ENCODE measurements around the gene CST6.

The CST6 gene

GRCh38 chr11:66001942-66002647, 9.7 kb upstream of the CST6 start, which contains the start of the genes BANF1 and EIF1AD (continued):
- no peak for TF ChIP-seq ZNF70 (CRISPR knock-in tag; IDR thresholded peaks at IDR 0.05)

GRCh38 chr11:66002648-66003225, 9.1 kb upstream of the CST6 start:
- ATAC-seq: peak; percentile 69
- no peak for TF ChIP-seq OSR1 (CRISPR knock-in tag; IDR thresholded peaks at IDR 0.05)
- no peak for TF ChIP-seq TOX (CRISPR knock-in tag; IDR thresholded peaks at IDR 0.05; ENCODE audit: borderline replicate concordance)
- no peak for TF ChIP-seq CREB5 (CRISPR knock-in tag; IDR thresholded peaks at IDR 0.05; ENCODE audit: low read depth)
- no peak for TF ChIP-seq ESRRG (CRISPR knock-in tag; IDR thresholded peaks at IDR 0.05)
- TF ChIP-seq ARNTL (CRISPR knock-in tag; IDR thresholded peaks at IDR 0.05; ENCODE audit: borderline replicate concordance, low read depth): no peak
- TF ChIP-seq ZFP30 (CRISPR knock-in tag; IDR thresholded peaks at IDR 0.05): no peak
- no peak for TF ChIP-seq POU6F1 (CRISPR knock-in tag; IDR thresholded peaks at IDR 0.05; ENCODE audit: borderline replicate concordance, low read depth)

- TF ChIP-seq ISL1 (CRISPR knock-in tag; IDR thresholded peaks at IDR 0.05) (no peak), GLIS3 (CRISPR knock-in tag; IDR thresholded peaks at IDR 0.05) (no peak), TOX (CRISPR knock-in tag; IDR thresholded peaks at IDR 0.05; ENCODE audit: borderline replicate concordance) (no peak), ESRRG (CRISPR knock-in tag; IDR thresholded peaks at IDR 0.05) (no peak), ARNTL (CRISPR knock-in tag; IDR thresholded peaks at IDR 0.05; ENCODE audit: borderline replicate concordance, low read depth) (no peak)
- ATAC-seq: no peak
These were observed 8.5 kb upstream of the CST6 start for GRCh38 chr11:66003291-66003690.

- no peak for ATAC-seq
- no peak for TF ChIP-seq ZNF70 (CRISPR knock-in tag; IDR thresholded peaks at IDR 0.05)
- TF ChIP-seq TSHZ2 (CRISPR knock-in tag; IDR thresholded peaks at IDR 0.05): no peak
- no peak for TF ChIP-seq ARNTL (CRISPR knock-in tag; IDR thresholded peaks at IDR 0.05; ENCODE audit: borderline replicate concordance, low read depth)
- no peak for TF ChIP-seq BACH2 (CRISPR knock-in tag; IDR thresholded peaks at IDR 0.05; ENCODE audit: borderline replicate concordance)
- no peak for TF ChIP-seq SNAI2 (CRISPR knock-in tag; IDR thresholded peaks at IDR 0.05)
- TF ChIP-seq ZFP30 (CRISPR knock-in tag; IDR thresholded peaks at IDR 0.05): no peak
- TF ChIP-seq PPARA (CRISPR knock-in tag; IDR thresholded peaks at IDR 0.05; ENCODE audit: borderline replicate concordance): no peak
- TF ChIP-seq TOX (CRISPR knock-in tag; IDR thresholded peaks at IDR 0.05; ENCODE audit: borderline replicate concordance): no peak
- TF ChIP-seq TCF4 (CRISPR knock-in tag; IDR thresholded peaks at IDR 0.05; ENCODE audit: borderline replicate concordance): no peak
- no peak for TF ChIP-seq CSRNP3 (CRISPR knock-in tag; IDR thresholded peaks at IDR 0.05)
- no peak for TF ChIP-seq POU6F1 (CRISPR knock-in tag; IDR thresholded peaks at IDR 0.05; ENCODE audit: borderline replicate concordance, low read depth)
- TF ChIP-seq GLIS3 (CRISPR knock-in tag; IDR thresholded peaks at IDR 0.05): no peak
- TF ChIP-seq ISL1 (CRISPR knock-in tag; IDR thresholded peaks at IDR 0.05): no peak
- TF ChIP-seq ESRRG (CRISPR knock-in tag; IDR thresholded peaks at IDR 0.05): no peak
- TF ChIP-seq CREB5 (CRISPR knock-in tag; IDR thresholded peaks at IDR 0.05; ENCODE audit: low read depth): no peak
- no peak for TF ChIP-seq OSR1 (CRISPR knock-in tag; IDR thresholded peaks at IDR 0.05)
These were observed 7.6 kb upstream of the CST6 start for GRCh38 chr11:66004186-66004585.
